IMR-90 (cell line): ENCODE measurements around the gene SCPEP1. TPM values are rescaled to one million over a fixed set of nuclear protein-coding genes. Genes with fewer than 3 reads are reported as not detected.

Experiments used
- ATAC-seq: fragments of 200-7000 bp; cut with Tn5 transposase; 2 replicates; pipeline ENCODE4 v1.9.1; 2020; ENCODE audit warnings: low read depth, mild to moderate bottlenecking, moderate library complexity
- BruUV-seq: library from RNA; stranded (reverse); fragments of 400-500 nt; replicated peaks from 2 replicates; lab custom pipeline; 2021; lab: Mats Ljungman, UMichigan
- CTCF ChIA-PET: fragments of 300-600 bp; formaldehyde crosslinking; extraction: SDS; loops from one replicate; lab custom pipeline; 2021; ENCODE audit warnings: antibody characterized with exemption; lab: Yijun Ruan, JAX
- POLR2A ChIA-PET: fragments of 300-600 bp; sonication (Branson Sonifier 250); formaldehyde crosslinking; loops from one replicate; lab custom pipeline; 2022; ENCODE audit warnings: antibody characterized with exemption; ENCODE audit not compliant: unreplicated experiment; lab: Charles Lee
- DNase-seq: peaks from one replicate; pipeline ENCODE4 v3.0.0; 2013
- H2AFZ ChIP-seq: replicated peaks from 2 replicates; pipeline ENCODE3; 2013; ENCODE audit warnings: low read length, mild to moderate bottlenecking; ENCODE audit not compliant: poor library complexity
- H2AK5ac ChIP-seq: 2 replicates; pipeline ENCODE4 v1.6.1; 2013; ENCODE audit warnings: low read depth, low read length, inconsistent platforms
- H2AK9ac ChIP-seq: replicated peaks from 2 replicates; pipeline ENCODE3; 2013; ENCODE audit warnings: mild to moderate bottlenecking, low read depth, low read length, moderate library complexity; ENCODE audit not compliant: poor library complexity
- H2BK120ac ChIP-seq: 2 replicates; pipeline ENCODE4 v1.6.1; 2013; ENCODE audit warnings: low read depth, low read length, inconsistent platforms
- H2BK15ac ChIP-seq: 3 replicates; pipeline ENCODE4 v1.6.1; 2013; ENCODE audit warnings: low read depth, low read length, inconsistent platforms
- H2BK20ac ChIP-seq: 2 replicates; pipeline ENCODE4 v1.6.1; 2013; ENCODE audit warnings: low read depth, mild to moderate bottlenecking, inconsistent platforms, low read length, moderate library complexity
- H2BK5ac ChIP-seq: 2 replicates; pipeline ENCODE4 v1.6.1; 2013; ENCODE audit warnings: mild to moderate bottlenecking, low read depth, low read length, inconsistent platforms; ENCODE audit not compliant: poor library complexity, severe bottlenecking
- H3K14ac ChIP-seq: replicated peaks from 2 replicates; pipeline ENCODE4 v1.6.1; 2013; ENCODE audit warnings: low read depth, low read length, inconsistent platforms
- H3K18ac ChIP-seq: 2 replicates; pipeline ENCODE4 v1.6.1; 2013; ENCODE audit warnings: low read depth, low read length, control low read depth
- H3K23ac ChIP-seq: 2 replicates; pipeline ENCODE4 v1.6.1; 2013; ENCODE audit warnings: low read depth, low read length, inconsistent platforms
- H3K27ac ChIP-seq: 2 replicates; pipeline ENCODE4 v1.5.1; 2013; ENCODE audit warnings: mild to moderate bottlenecking, control low read depth, low read length; ENCODE audit not compliant: insufficient read depth
- H3K27me3 ChIP-seq: 2 replicates; pipeline ENCODE4 v1.6.1; 2013; ENCODE audit warnings: low read length; ENCODE audit not compliant: control insufficient read depth, insufficient read depth
- H3K36me3 ChIP-seq: 2 replicates; pipeline ENCODE4 v1.6.1; 2013; ENCODE audit warnings: low read length, mixed read lengths; ENCODE audit not compliant: control insufficient read depth, insufficient read depth
- H3K4ac ChIP-seq: 2 replicates; pipeline ENCODE4 v1.6.1; 2013; ENCODE audit warnings: low read depth, low read length, inconsistent platforms
- H3K4me1 ChIP-seq: 2 replicates; pipeline ENCODE4 v1.6.1; 2013; ENCODE audit warnings: low read length, mixed read lengths; ENCODE audit not compliant: control insufficient read depth, insufficient read depth
- H3K4me2 ChIP-seq: 2 replicates; pipeline ENCODE4 v1.6.1; 2013; ENCODE audit warnings: low read depth, mild to moderate bottlenecking, control low read depth, low read length, moderate library complexity
- H3K4me3 ChIP-seq: 2 replicates; pipeline ENCODE4 v1.5.1; 2013; ENCODE audit warnings: low read depth, mild to moderate bottlenecking, control low read depth, low read length, moderate library complexity; ENCODE audit not compliant: insufficient read depth
- H3K56ac ChIP-seq: 2 replicates; pipeline ENCODE4 v1.6.1; 2013; ENCODE audit warnings: low read length, inconsistent platforms; ENCODE audit not compliant: insufficient read depth; ENCODE audit errors: extremely low read depth
- H3K79me1 ChIP-seq, 2 experiments: 2 replicates each; pipeline ENCODE4 v1.6.1; 2013; ENCODE audit warnings: low read length in 2 of 2, inconsistent platforms in 1 of 2, low read depth in 1 of 2
- H3K9ac ChIP-seq: 2 replicates; pipeline ENCODE4 v1.6.1; 2013; ENCODE audit warnings: low read depth, low read length, control low read depth
- H3K9me1 ChIP-seq: 2 replicates; pipeline ENCODE4 v1.6.1; 2013; ENCODE audit warnings: low read length, inconsistent platforms; ENCODE audit not compliant: insufficient read depth
- H3K9me3 ChIP-seq: 2 replicates; pipeline ENCODE4 v1.6.1; 2013; ENCODE audit warnings: low read length; ENCODE audit not compliant: control insufficient read depth, insufficient read depth
- H4K20me1 ChIP-seq: 2 replicates; pipeline ENCODE4 v1.6.1; 2013; ENCODE audit warnings: low read length, inconsistent platforms; ENCODE audit not compliant: insufficient read depth
- H4K5ac ChIP-seq: 2 replicates; pipeline ENCODE4 v1.6.1; 2013; ENCODE audit warnings: mild to moderate bottlenecking, low read depth, low read length, control low read depth
- H4K8ac ChIP-seq, 2 experiments: 2 replicates each; pipeline ENCODE4 v1.6.1; 2013; ENCODE audit warnings: low read depth in 2 of 2, low read length in 2 of 2, control low read depth in 1 of 2, inconsistent platforms in 1 of 2
- H4K91ac ChIP-seq: 2 replicates; pipeline ENCODE4 v1.6.1; 2013; ENCODE audit warnings: low read depth, low read length, inconsistent platforms; ENCODE audit not compliant: insufficient read depth
- CEBPB ChIP-seq: IDR thresholded peaks from 2 replicates; pipeline ENCODE4 v1.6.1; 2012; ENCODE audit warnings: low read depth, low read length, improper control_type of control experiment
- CHD1 ChIP-seq: IDR thresholded peaks from 2 replicates; pipeline ENCODE4 v1.6.1; 2012; ENCODE audit warnings: low read depth, low read length, improper control_type of control experiment
- MAZ ChIP-seq: IDR thresholded peaks from 2 replicates; pipeline ENCODE4 v1.6.1; 2012; ENCODE audit warnings: low read depth, mild to moderate bottlenecking, low read length, improper control_type of control experiment, moderate library complexity, borderline replicate concordance
- MXI1 ChIP-seq: IDR thresholded peaks from 2 replicates; pipeline ENCODE4 v1.6.1; 2012; ENCODE audit warnings: low read depth, mild to moderate bottlenecking, low read length, moderate library complexity, borderline replicate concordance
- NFE2L2 ChIP-seq: fragments of 150-350 bp; IDR thresholded peaks from 2 replicates; pipeline ENCODE4 v1.6.1; 2016; ENCODE audit warnings: low read depth, mild to moderate bottlenecking, low read length
- POLR2A ChIP-seq: IDR thresholded peaks from 2 replicates; pipeline ENCODE4 v1.6.1; 2012; ENCODE audit warnings: mild to moderate bottlenecking, low read depth, low read length
- RAD21 ChIP-seq: IDR thresholded peaks from 2 replicates; pipeline ENCODE4 v1.6.1; 2012; ENCODE audit warnings: low read length, improper control_type of control experiment
- RCOR1 ChIP-seq: IDR thresholded peaks from 2 replicates; pipeline ENCODE4 v1.6.1; 2012; ENCODE audit warnings: mild to moderate bottlenecking, low read length, improper control_type of control experiment; ENCODE audit not compliant: insufficient replicate concordance
- SMC3 ChIP-seq: fragments of 150-350 bp; IDR thresholded peaks from 2 replicates; pipeline ENCODE4 v1.6.1; 2016; ENCODE audit warnings: low read depth, mild to moderate bottlenecking, antibody characterized with exemption, low read length, moderate library complexity
- USF2 ChIP-seq: fragments of 150-350 bp; IDR thresholded peaks from 2 replicates; pipeline ENCODE4 v1.6.1; 2017; ENCODE audit warnings: mild to moderate bottlenecking, antibody characterized with exemption, low read length, low read depth
- WGBS, 2 experiments: methylation state at CpG; one replicate each; pipeline versions ENCODE4 v1.1.5 to v1.1.7; 2013; ENCODE audit warnings: missing lambda C conversion rate in 2 of 2; ENCODE audit not compliant: insufficient read length in 1 of 2; ENCODE audit errors: extremely low coverage in 2 of 2; 5-methylcytosine and 5-hydroxymethylcytosine counted together
- dilution Hi-C: fragments of 300-500 bp; cut with HindIII; formaldehyde crosslinking; loops from one replicate; pipeline ENCODE4 v1.14.3; 2018; ENCODE audit warnings: low sequenced_read_pairs; ENCODE audit not compliant: unreplicated experiment
- in situ Hi-C: fragments of 300-500 bp; cut with MboI; formaldehyde crosslinking; loops from 3 replicates; pipeline ENCODE4 v1.14.3; 2019; ENCODE audit warnings: low sequenced_read_pairs, inconsistent platforms, mixed read lengths
- intact Hi-C: fragments of 100-400 bp; cut with micrococcal nuclease; formaldehyde crosslinking; loops from 2 replicates; pipeline ENCODE4 v1.10.0; 2022
- polyA plus RNA-seq, 3 experiments: library from polyadenylated mRNA; depleted of rRNA; stranded (reverse); fragments of >200 nt; gene quantifications; 2 replicates each; pipeline ENCODE4 v1.2.3, GENCODE V29; 2012; ENCODE audit warnings: low replicate concordance in 1 of 3
- total RNA-seq: library from RNA; depleted of rRNA; stranded (reverse); fragments of >200 nt; gene quantifications from 2 replicates; pipeline ENCODE4 v1.2.3, GENCODE V29; 2012
- TF ChIP-seq, protein P1 (sequence below): conservative IDR thresholded peaks from 2 replicates; pipeline ENCODE4 v1.5.1; 2012; ENCODE audit warnings: mild to moderate bottlenecking, low read depth, low read length, improper control_type of control experiment

The SCPEP1 gene
- total and polyA plus RNA-seq, 2 of the 4 experiments (the other 2 are of a cell fraction): 16.5 to 32.1 TPM

GRCh38 chr17:57021226-57021940, 43.5 kb downstream of the SCPEP1 start:
- dilution Hi-C loops (no loop called here), intact Hi-C loops (no loop called here)
- no peaks in the 10 kb centered on the region; the same call in 1 of the 2 replicates for H3K27me3 ChIP-seq

More at GRCh38 chr17:57021226-57021940, 43.5 kb downstream of the SCPEP1 start:
- no peak overlapping the region for H3K4me2 ChIP-seq
- no peak overlapping the region for H4K8ac ChIP-seq
- H3K56ac ChIP-seq: no peak overlapping the region
- POLR2A ChIA-PET: no interaction called here
- CTCF ChIA-PET: interaction anchor here (1.3 kb wide), 1 partner anchor 10 kb away, joined by 5 read pairs; no protein-coding TSS in a partner anchor
- TF ChIP-seq MXI1 (no peak), MAZ (no peak), RAD21 (no peak), SMC3 (no peak), POLR2A (no peak), CHD1 (no peak), CEBPB (no peak), NFE2L2 (no peak), USF2 (no peak), RCOR1 (no peak)
- TF ChIP-seq, protein P1, sequence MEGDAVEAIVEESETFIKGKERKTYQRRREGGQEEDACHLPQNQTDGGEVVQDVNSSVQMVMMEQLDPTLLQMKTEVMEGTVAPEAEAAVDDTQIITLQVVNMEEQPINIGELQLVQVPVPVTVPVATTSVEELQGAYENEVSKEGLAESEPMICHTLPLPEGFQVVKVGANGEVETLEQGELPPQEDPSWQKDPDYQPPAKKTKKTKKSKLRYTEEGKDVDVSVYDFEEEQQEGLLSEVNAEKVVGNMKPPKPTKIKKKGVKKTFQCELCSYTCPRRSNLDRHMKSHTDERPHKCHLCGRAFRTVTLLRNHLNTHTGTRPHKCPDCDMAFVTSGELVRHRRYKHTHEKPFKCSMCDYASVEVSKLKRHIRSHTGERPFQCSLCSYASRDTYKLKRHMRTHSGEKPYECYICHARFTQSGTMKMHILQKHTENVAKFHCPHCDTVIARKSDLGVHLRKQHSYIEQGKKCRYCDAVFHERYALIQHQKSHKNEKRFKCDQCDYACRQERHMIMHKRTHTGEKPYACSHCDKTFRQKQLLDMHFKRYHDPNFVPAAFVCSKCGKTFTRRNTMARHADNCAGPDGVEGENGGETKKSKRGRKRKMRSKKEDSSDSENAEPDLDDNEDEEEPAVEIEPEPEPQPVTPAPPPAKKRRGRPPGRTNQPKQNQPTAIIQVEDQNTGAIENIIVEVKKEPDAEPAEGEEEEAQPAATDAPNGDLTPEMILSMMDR: no peak
- H2BK15ac ChIP-seq: no peak overlapping the region
- H3K9me3 ChIP-seq: no peaks in the 10 kb centered on the region
- in situ Hi-C loops: no loop called here
- H3K14ac ChIP-seq: no peak overlapping the region
- no peak overlapping the region for H3K9ac ChIP-seq
- H3K79me1 ChIP-seq: no peaks in the 10 kb centered on the region
- H3K27ac ChIP-seq: no peak overlapping the region
- no peak overlapping the region for H3K4me3 ChIP-seq
- no peaks in the 10 kb centered on the region for H3K4me1 ChIP-seq
- no peak overlapping the region for H3K4ac ChIP-seq
- WGBS, 2 experiments: no CpG with 5 or more reads among the region's 4 CpGs
- H2AK9ac ChIP-seq: no peak overlapping the region
- no TSS peak for BruUV-seq
- no peaks in the 10 kb centered on the region for H4K20me1 ChIP-seq
- H2BK5ac ChIP-seq: no peak overlapping the region
- DNase-seq (no peak), ATAC-seq (no peak)
- H4K91ac ChIP-seq: no peak overlapping the region
- H2AFZ ChIP-seq: no peak overlapping the region
- H3K9me1 ChIP-seq: no peaks in the 10 kb centered on the region
- no peak overlapping the region for H2BK20ac ChIP-seq
- no peak overlapping the region for H3K23ac ChIP-seq
- H3K36me3 ChIP-seq: no peaks in the 10 kb centered on the region
- H2BK120ac ChIP-seq: no peak overlapping the region
- no peak overlapping the region for H2AK5ac ChIP-seq
- H3K18ac ChIP-seq: no peak overlapping the region
- no peak overlapping the region for H4K5ac ChIP-seq
